Mesenteric fat pad (tissue), 1 donor: ENCODE results near the gene CRYBA2. TPM values are rescaled to one million over a fixed set of nuclear protein-coding genes. Genes with fewer than 3 reads are reported as not detected.

ENCODE experiments used
- DNase-seq: peaks from one replicate; pipeline ENCODE4 v3.0.0-alpha.2; 2020; ENCODE audit warnings: low spot score
- long read RNA-seq: library from polyadenylated mRNA; unstranded; transcript quantifications from one replicate; pipeline ENCODE4 v2.0.0, GENCODE V29; 2020
- total RNA-seq: library from RNA; stranded (reverse); fragmentation: NEBNext Ultra II Directional; extraction: Animal tissue kit (Norgen Biotek cat#: 25700); gene quantifications from one replicate; pipeline ENCODE4 v1.2.1, GENCODE V29; 2021
- donor health status: DM: yes; HTN: yes; CAD: no.

The CRYBA2 gene, protein sequence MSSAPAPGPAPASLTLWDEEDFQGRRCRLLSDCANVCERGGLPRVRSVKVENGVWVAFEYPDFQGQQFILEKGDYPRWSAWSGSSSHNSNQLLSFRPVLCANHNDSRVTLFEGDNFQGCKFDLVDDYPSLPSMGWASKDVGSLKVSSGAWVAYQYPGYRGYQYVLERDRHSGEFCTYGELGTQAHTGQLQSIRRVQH
- not detected for total RNA-seq
- long read RNA-seq = 0 reads

GRCh38 chr2:218993345-218994315 lies at the start of gene CRYBA2:
Gene CRYBA2, minus strand, starts transcription at chr2:218993422. Its CDS starts 246 bp downstream, at chr2:218993176.
- DNase-seq = no peak

DNA sequence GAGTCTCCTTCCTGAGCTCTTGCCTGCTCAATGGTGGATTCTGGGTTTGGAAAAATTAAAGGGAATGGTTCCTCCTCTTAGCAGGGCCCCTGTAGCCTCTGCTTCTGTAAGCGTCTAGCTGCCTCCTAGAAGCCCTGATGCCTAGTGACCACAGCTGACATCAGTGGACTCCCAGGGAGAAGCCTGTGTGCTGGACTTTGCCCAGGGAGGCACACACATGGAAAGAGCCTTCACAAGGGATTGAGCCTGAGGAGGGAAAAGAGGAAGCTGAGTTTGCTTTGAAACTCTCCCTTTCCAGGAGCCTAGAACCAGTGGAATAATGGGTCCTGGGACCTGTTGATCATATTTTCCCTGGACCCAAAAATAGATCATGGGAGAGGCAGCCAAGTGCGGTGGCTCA lies 49.5 kb upstream of the CRYBA2 start:
- DNase-seq = peak; percentile 41

DNA sequence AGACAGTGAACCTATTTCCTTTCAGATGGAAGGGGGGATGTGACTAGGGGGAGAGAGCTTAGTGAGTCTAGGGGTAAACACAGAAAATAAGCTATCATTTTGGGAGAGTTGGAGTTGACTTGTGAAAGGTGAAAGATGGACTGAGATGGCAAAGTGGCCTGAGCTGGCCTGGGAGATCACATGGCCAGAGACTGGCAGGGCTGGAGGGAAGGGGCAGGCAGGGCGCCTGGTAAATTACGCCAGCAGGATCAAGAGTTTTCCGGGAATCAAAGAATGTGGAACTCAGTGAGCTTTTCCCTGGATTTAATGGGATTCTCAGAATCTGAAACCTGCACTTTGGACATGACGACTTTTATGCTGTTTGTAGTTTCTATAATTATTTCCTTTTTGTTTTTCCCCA lies 48.9 kb upstream of the CRYBA2 start:
- DNase-seq = peak; percentile 43

- DNase-seq = peak; percentile 72
Observed at GRCh38 chr2:219041252-219041651, 48.0 kb upstream of the CRYBA2 start, which contains the start of gene CFAP65. Gene CFAP65, minus strand, starts transcription at chr2:219041516. Its CDS starts 2,468 bp downstream, at chr2:219039048.

- DNase-seq = no peak
Observed at GRCh38 chr2:219038600-219038999, 45.4 kb upstream of the CRYBA2 start.

- no peak for DNase-seq
Observed at GRCh38 chr2:219037783-219038499, 44.7 kb upstream of the CRYBA2 start.

GRCh38 chr2:219035942-219036341 lies 42.7 kb upstream of the CRYBA2 start:
- DNase-seq = no peak

DNA sequence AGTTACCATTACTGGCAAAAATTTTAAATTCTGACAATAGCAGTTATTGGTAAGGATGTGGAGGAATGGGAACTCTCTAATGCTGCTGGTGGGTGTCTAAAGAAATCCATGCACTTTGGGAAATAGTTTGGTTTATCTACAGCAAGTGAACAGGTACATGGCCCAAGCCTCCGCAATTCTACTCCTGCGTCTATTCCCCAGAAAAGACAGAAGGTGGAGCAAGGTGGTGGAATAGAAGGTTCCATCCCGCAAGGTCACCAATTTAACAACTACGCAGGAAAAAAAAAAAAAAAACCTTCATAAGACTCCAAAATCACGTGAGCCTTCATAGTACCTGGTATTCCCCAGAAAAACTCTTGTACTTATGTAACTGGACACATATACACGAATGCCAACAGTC lies 41.6 kb upstream of the CRYBA2 start:
- DNase-seq = no peak

- DNase-seq = no peak
Observed at GRCh38 chr2:219032051-219032745, 39.0 kb upstream of the CRYBA2 start.

DNA sequence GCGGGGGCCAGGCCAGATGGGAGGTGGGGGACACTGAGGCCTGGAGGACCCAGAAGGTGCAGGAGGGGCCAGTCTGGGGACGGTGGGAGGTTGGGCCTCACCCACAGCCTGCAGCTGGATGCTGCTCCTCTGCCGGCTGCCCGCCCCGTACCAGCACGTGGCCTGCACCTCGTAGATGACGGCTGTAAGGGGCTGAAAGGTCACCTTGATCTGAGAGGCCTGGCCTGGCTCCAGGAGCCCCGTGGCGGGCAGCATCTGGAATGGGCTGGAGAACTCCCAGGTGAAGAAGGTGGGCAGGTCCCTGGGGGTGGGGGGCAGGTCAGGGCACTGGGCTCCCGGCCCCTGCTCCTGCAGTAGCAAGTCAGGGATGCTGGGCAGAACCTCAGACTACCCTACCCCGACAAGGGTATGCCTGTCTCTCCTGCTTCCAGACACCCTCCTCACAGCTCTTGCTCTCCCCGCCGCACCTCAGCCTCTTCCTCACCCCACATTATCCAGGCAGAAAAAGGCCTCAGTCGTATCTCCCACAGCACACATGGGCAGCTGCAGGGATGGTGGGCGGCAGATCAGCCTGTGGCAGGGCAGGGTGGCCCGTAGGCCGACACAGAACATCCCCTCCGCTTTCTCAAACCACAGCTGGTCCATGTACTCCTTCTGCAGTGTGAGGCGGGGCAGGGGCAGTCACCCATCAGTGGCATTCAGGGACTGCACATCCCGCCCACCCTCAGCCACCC lies 38.0 kb upstream of the CRYBA2 start:
- no peak for DNase-seq

- no peak for DNase-seq
Observed at GRCh38 chr2:219030177-219030940, 37.1 kb upstream of the CRYBA2 start.

- peak; percentile 93 for DNase-seq
Observed at GRCh38 chr2:219029829-219030165, 36.6 kb upstream of the CRYBA2 start.

DNA sequence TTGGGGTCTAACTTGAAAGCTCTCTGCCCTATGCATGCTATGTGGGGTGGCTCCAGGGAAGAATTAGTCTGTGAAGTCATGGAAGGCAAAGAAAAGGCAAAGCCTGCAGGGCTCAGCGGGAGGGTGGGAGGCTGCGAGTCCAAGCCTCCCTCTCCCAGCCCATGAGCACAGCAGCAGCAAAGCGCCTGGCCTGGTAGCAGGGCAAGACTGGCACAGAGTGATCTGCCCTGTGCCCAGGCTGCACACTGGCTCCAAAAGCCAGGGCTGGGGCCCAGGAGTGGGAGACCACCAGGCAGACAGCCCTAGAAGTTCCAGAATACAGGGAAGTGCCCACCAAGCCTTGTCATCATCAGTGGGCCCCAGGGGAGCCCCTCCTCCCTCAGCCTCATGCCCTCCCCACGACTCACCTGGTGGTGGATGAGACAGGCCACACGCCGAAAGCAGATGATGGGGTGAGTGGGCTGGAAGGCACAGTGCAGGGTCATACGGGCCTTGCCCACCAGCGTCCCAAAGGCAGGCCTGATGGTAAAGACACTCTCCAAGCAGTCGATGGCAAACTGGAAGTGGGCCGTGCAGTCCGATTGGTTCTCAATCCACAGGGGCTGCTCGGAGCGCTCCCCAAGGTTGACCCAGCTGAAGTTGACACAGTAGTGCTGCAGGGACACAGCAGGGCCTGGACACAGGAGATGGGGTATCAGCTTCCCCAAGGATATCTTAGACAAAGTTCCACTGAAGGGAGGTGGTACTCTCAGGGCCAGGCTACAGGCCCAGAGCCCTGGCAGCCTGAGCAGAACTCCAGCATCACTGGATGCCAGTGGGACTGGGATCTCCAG lies 36.0 kb upstream of the CRYBA2 start:
- no peak for DNase-seq

DNA sequence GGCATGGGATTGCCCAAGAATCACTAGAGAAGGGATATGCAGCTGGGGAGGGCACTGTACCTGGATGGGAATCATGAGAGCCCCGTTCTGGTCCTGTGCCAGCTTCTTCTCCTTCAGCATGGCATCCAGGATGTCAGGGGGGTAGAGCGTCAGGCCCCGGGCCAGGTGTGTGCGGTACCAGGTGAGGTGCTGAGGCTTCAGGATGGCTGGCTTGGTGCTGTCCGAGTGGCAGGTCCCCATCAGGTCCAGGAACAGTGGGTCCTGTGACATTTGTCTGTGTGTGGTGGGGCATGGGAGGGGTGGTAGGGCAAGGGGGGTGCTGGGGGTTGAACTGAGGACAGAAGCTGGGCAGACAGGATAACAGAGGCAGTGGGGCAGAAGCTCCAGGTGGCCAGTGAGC lies 34.9 kb upstream of the CRYBA2 start:
- DNase-seq = no peak

- DNase-seq = no peak
Observed at GRCh38 chr2:219027511-219028055, 34.4 kb upstream of the CRYBA2 start.

GRCh38 chr2:219026946-219027345 lies 33.7 kb upstream of the CRYBA2 start:
- no peak for DNase-seq

DNA sequence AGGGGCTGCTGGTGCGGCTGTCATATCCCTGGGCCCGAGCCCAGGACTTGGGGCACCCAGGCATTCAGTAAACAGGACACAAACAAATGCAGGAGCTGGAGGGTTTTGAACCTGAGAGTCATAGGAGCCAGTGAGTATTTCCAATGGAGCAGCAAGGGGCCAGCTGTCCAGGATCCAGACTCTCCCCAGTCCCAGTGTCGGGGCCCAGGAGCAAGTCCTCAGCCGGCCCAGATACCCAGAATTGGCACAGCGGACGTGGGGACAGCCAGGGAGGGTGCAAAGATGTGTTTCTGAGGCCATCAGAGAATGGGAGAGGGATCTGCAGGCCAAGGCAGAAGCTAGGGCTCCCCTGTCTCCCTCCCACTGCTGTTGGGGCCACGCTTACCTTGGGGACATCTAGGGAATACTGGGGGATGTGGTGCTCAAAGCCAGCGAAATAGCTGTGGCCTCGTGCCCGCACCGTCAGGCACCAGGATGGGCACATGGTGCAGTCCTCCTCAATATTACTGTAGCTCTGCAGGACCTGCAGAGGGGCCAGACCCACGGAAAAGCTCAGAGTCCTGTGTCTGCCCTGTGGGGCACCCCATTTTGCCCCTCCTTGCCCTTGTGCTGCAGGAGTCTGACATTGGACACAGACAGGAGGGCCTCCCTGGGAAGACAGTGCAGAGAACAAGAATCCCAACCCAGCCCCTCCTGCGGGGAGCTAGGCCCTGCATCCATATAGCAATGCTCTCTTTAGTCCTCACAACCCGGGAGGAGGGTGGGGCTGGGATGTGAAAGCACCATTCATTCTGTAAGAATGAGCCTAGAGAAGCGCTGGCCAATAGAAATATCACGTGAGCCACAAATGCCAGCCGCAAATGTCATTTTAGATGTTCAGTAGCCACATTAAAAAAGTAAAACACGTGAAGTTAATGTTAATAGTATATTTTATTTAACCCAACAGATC lies 32.7 kb upstream of the CRYBA2 start:
- no peak for DNase-seq
